Lower lobe of right lung (tissue), 2 donors: ENCODE results near the gene SYCN. TPM values are rescaled to one million over a fixed set of nuclear protein-coding genes. Genes with fewer than 3 reads are reported as not detected.

Experiments
- ATAC-seq, 2 donors: fragments of 200-7000 bp; cut with Tn5 transposase; one replicate each; pipeline ENCODE4 v1.9.1; 2020 to 2022; ENCODE audit warnings: mild to moderate bottlenecking in 2 of 2, moderate library complexity in 2 of 2
- DNase-seq: peaks from one replicate; pipeline ENCODE4 v3.0.0-alpha.2; 2020
- H3K27ac ChIP-seq: fragments of 200-600 bp; one replicate; pipeline ENCODE4 v1.8.0; 2022
- H3K27me3 ChIP-seq: fragments of 200-600 bp; one replicate; pipeline ENCODE4 v1.8.0; 2022; ENCODE audit warnings: low read depth
- H3K36me3 ChIP-seq: fragments of 200-600 bp; one replicate; pipeline ENCODE4 v1.8.0; 2022; ENCODE audit warnings: mild to moderate bottlenecking
- H3K4me1 ChIP-seq: fragments of 200-600 bp; one replicate; pipeline ENCODE4 v1.8.0; 2022
- H3K4me3 ChIP-seq: fragments of 200-600 bp; one replicate; pipeline ENCODE4 v1.8.0; 2022; ENCODE audit warnings: mild to moderate bottlenecking
- H3K9me3 ChIP-seq: fragments of 200-600 bp; one replicate; pipeline ENCODE4 v1.8.0; 2022
- intact Hi-C: fragments of 100-400 bp; cut with DNase I; formaldehyde crosslinking; loops from one replicate; pipeline ENCODE4 v1.11.0; 2022
- total RNA-seq: library from RNA; stranded (reverse); fragmentation: NEBNext Ultra II Directional; extraction: Animal tissue kit (Norgen Biotek cat#: 25700); gene quantifications from one replicate; pipeline ENCODE4 v1.2.1, GENCODE V29; 2021
- TF ChIP-seq, protein P1 (sequence below): fragments of 200-600 bp; IDR thresholded peaks from one replicate; pipeline ENCODE4 v1.8.0; 2022; ENCODE audit warnings: antibody characterized with exemption, mild to moderate bottlenecking
- donor health status: DM: no; HTN: yes; CAD: no; lungs with severe emphysema.

The SYCN gene
- total RNA-seq, 1 donor from 2014 or later: not detected

DNA sequence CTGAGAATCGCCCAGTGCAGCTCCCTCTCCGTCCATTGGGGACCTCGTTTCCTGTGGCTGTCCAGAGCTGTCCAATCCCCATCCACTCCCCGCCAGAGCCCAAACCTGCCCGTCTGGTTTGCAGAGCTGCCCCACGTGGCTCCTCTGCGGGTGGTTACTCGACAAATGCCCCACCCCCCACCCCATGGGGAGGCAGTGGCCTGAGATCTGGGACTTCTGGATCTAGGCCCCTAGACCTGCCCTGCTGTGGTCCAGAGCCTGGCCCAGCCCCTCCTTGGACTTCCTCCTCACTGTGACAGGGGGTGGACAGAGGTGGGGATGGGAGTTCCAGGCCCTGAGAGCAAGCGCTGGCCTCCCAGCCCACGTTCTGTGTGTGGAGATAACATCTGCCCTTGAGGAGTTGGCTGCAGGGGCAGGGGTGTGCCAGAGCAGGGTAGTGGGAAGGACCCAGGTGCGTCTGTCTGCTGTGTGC is 49.4 kb downstream of the SYCN start:
- TF ChIP-seq, protein P1, sequence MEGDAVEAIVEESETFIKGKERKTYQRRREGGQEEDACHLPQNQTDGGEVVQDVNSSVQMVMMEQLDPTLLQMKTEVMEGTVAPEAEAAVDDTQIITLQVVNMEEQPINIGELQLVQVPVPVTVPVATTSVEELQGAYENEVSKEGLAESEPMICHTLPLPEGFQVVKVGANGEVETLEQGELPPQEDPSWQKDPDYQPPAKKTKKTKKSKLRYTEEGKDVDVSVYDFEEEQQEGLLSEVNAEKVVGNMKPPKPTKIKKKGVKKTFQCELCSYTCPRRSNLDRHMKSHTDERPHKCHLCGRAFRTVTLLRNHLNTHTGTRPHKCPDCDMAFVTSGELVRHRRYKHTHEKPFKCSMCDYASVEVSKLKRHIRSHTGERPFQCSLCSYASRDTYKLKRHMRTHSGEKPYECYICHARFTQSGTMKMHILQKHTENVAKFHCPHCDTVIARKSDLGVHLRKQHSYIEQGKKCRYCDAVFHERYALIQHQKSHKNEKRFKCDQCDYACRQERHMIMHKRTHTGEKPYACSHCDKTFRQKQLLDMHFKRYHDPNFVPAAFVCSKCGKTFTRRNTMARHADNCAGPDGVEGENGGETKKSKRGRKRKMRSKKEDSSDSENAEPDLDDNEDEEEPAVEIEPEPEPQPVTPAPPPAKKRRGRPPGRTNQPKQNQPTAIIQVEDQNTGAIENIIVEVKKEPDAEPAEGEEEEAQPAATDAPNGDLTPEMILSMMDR: peak; percentile 21
- no peaks in the 10 kb centered on the region for H3K27me3 ChIP-seq
- H3K36me3 ChIP-seq: peaks cover 6% of the 10 kb centered on the region
- H3K4me1 ChIP-seq: peaks cover 61% of the 10 kb centered on the region
- H3K4me3 ChIP-seq: no peak overlapping the region
- ATAC-seq (peak; percentile 81 to 82), DNase-seq (peak; percentile 84)
- intact Hi-C loops: no loop called here
- no peaks in the 10 kb centered on the region for H3K9me3 ChIP-seq
- no peak overlapping the region for H3K27ac ChIP-seq

DNA sequence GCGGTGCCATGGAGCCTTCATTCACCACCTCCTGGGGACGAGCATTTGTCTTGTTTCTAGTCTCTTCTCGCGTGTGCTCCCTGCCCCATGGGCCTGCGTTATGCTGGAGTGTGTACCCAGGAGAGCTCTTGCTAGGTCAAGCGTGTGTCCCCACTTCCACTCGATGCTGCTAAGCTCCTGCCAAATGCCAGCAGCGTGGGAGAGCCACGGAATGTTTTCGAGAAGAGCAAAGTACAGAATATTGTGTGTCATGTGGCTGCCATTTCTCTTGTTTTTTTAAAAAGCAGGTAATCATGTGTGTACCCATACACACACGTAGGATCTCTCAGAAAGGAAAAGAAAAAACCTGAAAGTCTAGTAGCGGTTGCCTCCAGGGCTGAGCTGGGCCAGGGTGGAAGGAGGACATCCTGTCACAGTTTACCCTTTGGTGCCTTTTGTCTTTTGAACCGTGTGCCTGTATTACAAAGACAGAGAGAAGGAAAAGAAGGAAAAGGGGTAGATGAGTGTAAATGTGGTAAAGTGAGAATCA is 49.9 kb downstream of the SYCN start:
- intact Hi-C loops: no loop called here
- Histone ChIP-seq H3K4me1 (peaks cover 61% of the 10 kb centered on the region), H3K9me3 (no peaks in the 10 kb centered on the region), H3K4me3 (no peak overlapping the region), H3K27me3 (no peaks in the 10 kb centered on the region), H3K27ac (no peak overlapping the region), H3K36me3 (peaks cover 10% of the 10 kb centered on the region)
- ATAC-seq: no peak
- TF ChIP-seq, protein P1: no peak
- DNase-seq: no peak

Other genes with a start within 250 kb of the SYCN start
- gene FBXO17, start 228.5 kb downstream of the SYCN start, total RNA-seq: 10.5 TPM
- gene FBXO27, start 171.7 kb downstream of the SYCN start, total RNA-seq: 6.4 TPM
- gene ACP7, start 119.9 kb downstream of the SYCN start, total RNA-seq: not detected
- gene PAK4, start 78.5 kb downstream of the SYCN start, total RNA-seq: 73.0 TPM
- 0.86 TPM for gene NCCRP1, start 7.3 kb downstream of the SYCN start, total RNA-seq
- not detected for gene IFNL3, start 40.7 kb upstream of the SYCN start, total RNA-seq
- gene IFNL4, start 44.6 kb upstream of the SYCN start, total RNA-seq: not detected
- not detected for gene IFNL2, start 64.1 kb upstream of the SYCN start, total RNA-seq
- gene IFNL1, start 92.1 kb upstream of the SYCN start, total RNA-seq: not detected
- gene LRFN1, start 116.6 kb upstream of the SYCN start, total RNA-seq: 2.1 TPM
- 149 TPM for gene GMFG, start 131.8 kb upstream of the SYCN start, total RNA-seq
- 74.4 TPM for gene SAMD4B, start 138.2 kb upstream of the SYCN start, total RNA-seq
- gene PAF1, start 186.8 kb upstream of the SYCN start, total RNA-seq: 33.7 TPM
- 33.1 TPM for gene MED29, start 187.1 kb upstream of the SYCN start, total RNA-seq
- gene ZFP36, start 202.6 kb upstream of the SYCN start, total RNA-seq: 208 TPM
- gene PLEKHG2, start 208.4 kb upstream of the SYCN start, total RNA-seq: 24.7 TPM
- 1,586 TPM for gene RPS16, start 231.7 kb upstream of the SYCN start, total RNA-seq
- gene SUPT5H, start 241.3 kb upstream of the SYCN start, total RNA-seq: 108 TPM